T-helper 1 cell (primary cell): ENCODE measurements around the gene CDC14A.
"Not testable (repeated sequence)": the region's sequence is repeated elsewhere in the genome, so short reads cannot be mapped to it uniquely, and the experiment has no call there.

Experiments
- DNase-seq, 5 donors: peaks; one replicate each; pipeline ENCODE4 v3.0.0-alpha.2; 2012 to 2020

The CDC14A gene

GRCh38 chr1:100364697-100365096 lies 12.4 kb downstream of the CDC14A start:
- DNase-seq = no peak

GRCh38 chr1:100366209-100366525 lies 13.9 kb downstream of the CDC14A start:
- DNase-seq = no peak

- DNase-seq = not testable (repeated sequence)
Measured at GRCh38 chr1:100369339-100369738, 17.0 kb downstream of the CDC14A start.

- not testable (repeated sequence) for DNase-seq
Measured at GRCh38 chr1:100373953-100374352, 21.6 kb downstream of the CDC14A start.

- DNase-seq = not testable (repeated sequence)
Measured at GRCh38 chr1:100376890-100377289, 24.6 kb downstream of the CDC14A start.

GRCh38 chr1:100377590-100378361 lies 25.5 kb downstream of the CDC14A start:
- DNase-seq = peak in 1 of 5 donors; percentile 58

GRCh38 chr1:100378956-100379355 lies 26.6 kb downstream of the CDC14A start:
- DNase-seq = no peak

GRCh38 chr1:100380635-100381034 lies 28.3 kb downstream of the CDC14A start:
- no peak for DNase-seq

- DNase-seq = no peak
Measured at GRCh38 chr1:100382657-100383056, 30.4 kb downstream of the CDC14A start.

- no peak for DNase-seq
Measured at GRCh38 chr1:100383743-100384405, 31.6 kb downstream of the CDC14A start.

GRCh38 chr1:100387209-100387608 lies 34.9 kb downstream of the CDC14A start:
- DNase-seq = no peak

GRCh38 chr1:100387657-100388350 lies 35.5 kb downstream of the CDC14A start:
- no peak for DNase-seq

- DNase-seq = no peak
Measured at GRCh38 chr1:100390531-100390930, 38.2 kb downstream of the CDC14A start.

GRCh38 chr1:100391675-100392074 lies 39.4 kb downstream of the CDC14A start:
- peak in 4 of 5 donors; percentile 21 to 43 (median 26) for DNase-seq

GRCh38 chr1:100392756-100393155 lies 40.5 kb downstream of the CDC14A start:
- DNase-seq = no peak

GRCh38 chr1:100394285-100394684 lies 42.0 kb downstream of the CDC14A start:
- no peak for DNase-seq

- no peak for DNase-seq
Measured at GRCh38 chr1:100395913-100396312, 43.6 kb downstream of the CDC14A start.

GRCh38 chr1:100396651-100397050 lies 44.3 kb downstream of the CDC14A start:
- DNase-seq = peak in 1 of 5 donors; percentile 70

- peak in 1 of 5 donors; percentile 38 for DNase-seq
Measured at GRCh38 chr1:100397681-100398080, 45.4 kb downstream of the CDC14A start.

GRCh38 chr1:100398648-100399047 lies 46.3 kb downstream of the CDC14A start:
- no peak for DNase-seq

- DNase-seq = peak; percentile 40 to 88 (median 62)
Measured at GRCh38 chr1:100400404-100400803, 48.1 kb downstream of the CDC14A start.

- no peak for DNase-seq
Measured at GRCh38 chr1:100404821-100405220, 52.5 kb downstream of the CDC14A start.

- DNase-seq = not testable (repeated sequence)
Measured at GRCh38 chr1:100405902-100406301, 53.6 kb downstream of the CDC14A start.

GRCh38 chr1:100407390-100407789 lies 55.1 kb downstream of the CDC14A start:
- DNase-seq = not testable (repeated sequence)
